Mammary epithelial cell (primary cell): ENCODE data around the gene ZNF283.

Experiments used
- CTCF ChIP-seq, 2 donors: IDR thresholded peaks in 1 of 2; conservative IDR thresholded peaks in 1 of 2; 2 replicates each; pipeline ENCODE4 v1.5.1; 2011 to 2012; ENCODE audit warnings: inconsistent platforms in 2 of 2, low read length in 2 of 2, mild to moderate bottlenecking in 2 of 2, control low read depth in 1 of 2, low read depth in 1 of 2; ENCODE audit not compliant: insufficient read depth in 1 of 2; ENCODE audit errors: extremely low read depth in 1 of 2
- EZH2 ChIP-seq: IDR thresholded peaks from 2 replicates; pipeline ENCODE4 v1.6.1; 2012; ENCODE audit warnings: low read length, inconsistent platforms, borderline replicate concordance

- TF ChIP-seq CTCF (conservative IDR thresholded peaks at IDR 0.05 in 1 of 2, IDR thresholded peaks at IDR 0.05 in 1 of 2; ENCODE audit: extremely low read depth in 1 of 2, insufficient read depth in 1 of 2, low read depth in 1 of 2, low read length in 2 of 2), result no peak
- TF ChIP-seq EZH2, result no peak
These were observed 19.5 kb upstream of the ZNF283 start for GRCh38 chr19:43807651-43808050.
